DOHH2 (cell line): ENCODE data around the gene RHBDL3.

Source experiments
- CTCF ChIP-seq: fragments of 200-600 bp; sonication (generic); IDR thresholded peaks from one replicate; pipeline ENCODE4 v1.5.1; 2014; ENCODE audit warnings: antibody characterized with exemption, mild to moderate bottlenecking, low read depth, low read length; ENCODE audit not compliant: poor library complexity, severe bottlenecking
- EZH2phosphoT487 ChIP-seq: fragments of 200-600 bp; sonication (generic); IDR thresholded peaks from 2 replicates; pipeline ENCODE4 v1.6.1; 2017; ENCODE audit warnings: borderline replicate concordance, mild to moderate bottlenecking, antibody characterized with exemption, low read length, moderate library complexity, mixed read lengths

GRCh38 chr17:32259586-32259985 lies 6.0 kb upstream of the RHBDL3 start:
- no peak for TF ChIP-seq CTCF
- no peak for TF ChIP-seq EZH2phosphoT487
